CMK (cell line): Measurements from ENCODE around the gene TTBK1.

Experiments
- DNase-seq: peaks from one replicate; pipeline ENCODE4 v3.0.0-alpha.2; 2010; ENCODE audit warnings: low read depth

Gene TTBK1

GRCh38 chr6:43273707-43274106 lies 30.4 kb downstream of the TTBK1 start:
- DNase-seq = no peak

DNA sequence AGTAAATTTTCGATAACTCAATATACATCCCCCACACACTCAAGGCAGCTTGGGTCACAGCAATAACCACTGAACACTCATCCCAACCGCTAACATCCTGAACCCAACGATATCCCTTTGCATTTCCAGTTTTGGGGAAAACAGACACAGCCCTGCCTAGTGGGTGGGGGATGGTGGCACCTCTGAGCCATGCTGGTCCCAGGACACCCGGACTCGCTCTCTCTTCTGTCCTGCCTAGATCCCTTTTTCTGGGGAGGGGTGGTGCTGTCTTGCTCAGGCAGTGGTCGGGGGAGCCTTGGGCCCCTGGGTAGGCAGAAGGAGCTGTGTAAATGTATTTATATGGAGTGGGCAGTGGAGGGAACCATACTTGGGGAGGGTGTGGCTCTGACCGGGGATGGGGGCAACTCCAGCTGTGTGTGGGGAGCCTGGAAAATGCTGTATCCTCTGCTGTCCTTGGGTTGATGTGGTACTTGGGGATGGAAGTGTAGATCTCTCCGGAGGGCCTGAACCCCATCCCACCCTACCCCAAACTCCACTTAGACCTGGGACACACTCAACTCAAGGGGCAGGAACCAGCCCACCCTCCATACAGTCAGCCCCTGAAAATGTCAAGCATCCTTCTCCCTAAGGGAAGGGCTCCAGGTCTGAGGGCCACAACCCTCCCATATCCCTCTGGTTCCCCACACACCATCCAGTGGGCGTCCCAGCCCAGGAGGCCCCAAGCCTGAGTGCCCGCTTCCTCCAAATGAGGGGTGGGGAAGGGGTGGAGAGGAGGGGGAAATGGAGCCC lies 31.0 kb downstream of the TTBK1 start:
- no peak for DNase-seq

GRCh38 chr6:43274916-43275597 lies 31.8 kb downstream of the TTBK1 start:
- DNase-seq = no peak

DNA sequence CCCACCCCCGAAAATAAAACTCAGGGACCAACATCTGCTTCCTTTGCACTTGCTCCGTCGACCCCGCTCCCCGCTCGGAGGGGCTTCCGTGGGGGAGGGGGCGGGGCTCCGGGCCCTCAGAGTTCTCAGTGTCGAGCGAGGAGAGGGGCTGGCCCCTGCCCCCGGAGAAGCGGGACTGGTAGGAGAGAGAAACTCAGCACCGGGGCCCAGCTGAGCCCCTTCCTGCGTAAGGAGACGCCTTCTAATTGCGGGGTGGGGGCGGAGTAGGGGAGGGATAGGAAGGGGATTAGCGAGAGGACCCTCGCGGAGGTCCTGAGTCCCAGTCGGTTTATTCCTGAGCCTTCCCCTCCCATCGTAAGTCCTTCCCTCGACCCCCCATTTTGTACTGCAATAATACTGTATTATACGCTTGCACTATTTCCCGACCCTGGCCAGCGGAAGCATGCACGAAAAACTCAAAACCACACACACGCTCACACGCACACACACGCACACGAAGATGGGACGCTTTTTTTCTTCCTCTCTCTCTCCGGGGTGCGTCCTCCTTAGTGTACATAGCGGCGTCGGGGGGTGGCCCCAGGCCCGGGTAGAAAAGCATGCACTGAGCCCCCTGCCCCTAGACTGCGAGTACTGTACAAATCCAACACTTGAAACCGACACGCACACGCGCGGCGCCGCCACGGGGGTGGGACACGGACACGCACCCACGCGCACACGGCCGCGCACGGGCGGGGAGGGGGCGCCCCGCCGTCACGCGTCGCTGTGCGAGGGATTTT lies 32.7 kb downstream of the TTBK1 start:
- no peak for DNase-seq

DNA sequence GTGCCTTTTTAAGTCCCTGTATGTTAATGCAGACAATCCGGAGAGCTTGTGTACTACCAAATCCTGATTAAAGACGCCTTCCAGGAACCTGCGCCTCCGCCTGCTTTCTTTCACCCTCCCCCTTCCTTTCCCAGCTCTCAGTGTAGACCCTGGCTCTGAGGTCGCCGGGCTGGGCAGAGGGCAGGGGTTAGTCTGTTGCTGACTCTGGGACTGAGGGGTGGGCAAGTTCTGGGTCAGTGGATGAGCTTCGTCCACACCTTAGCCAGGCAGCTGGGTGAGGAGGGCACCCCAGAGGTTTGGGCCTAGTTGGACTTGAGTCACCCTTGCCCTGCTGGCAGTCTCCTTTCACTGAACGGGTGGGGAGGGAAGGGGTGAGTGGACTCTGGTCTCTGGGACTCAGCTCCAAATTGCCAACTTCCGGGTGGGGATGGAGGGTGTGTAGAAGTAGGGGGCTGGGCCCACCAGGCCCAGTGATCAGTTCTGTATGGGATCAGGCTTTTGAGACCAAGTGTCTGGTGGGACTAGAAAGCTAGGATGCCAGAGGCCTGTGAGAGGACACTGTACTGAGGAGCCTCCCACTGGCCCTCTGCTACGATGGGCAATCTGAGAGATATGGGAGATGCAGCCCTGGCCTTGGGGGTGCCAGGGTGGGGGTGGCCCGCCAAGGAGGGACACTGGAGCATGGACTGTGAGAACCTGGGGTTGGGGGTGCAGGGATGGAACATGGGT lies 33.5 kb downstream of the TTBK1 start:
- no peak for DNase-seq

DNA sequence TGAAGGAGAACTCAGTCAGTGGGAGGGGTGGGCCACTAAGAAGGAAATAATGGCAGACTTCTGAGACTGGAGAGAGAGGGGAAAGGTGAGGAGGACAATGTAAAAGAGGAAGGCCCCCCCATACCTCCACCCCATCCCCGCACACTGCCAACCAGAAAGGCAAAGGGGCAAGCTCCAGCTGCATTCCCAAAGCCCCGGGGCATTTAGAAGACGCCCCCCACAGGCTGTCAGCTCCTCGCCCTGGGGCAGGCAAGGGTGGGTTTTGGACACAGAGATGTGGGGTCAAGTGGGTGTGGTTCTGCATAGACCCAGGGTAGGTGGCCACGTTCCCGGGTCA lies 34.0 kb downstream of the TTBK1 start:
- DNase-seq = no peak

GRCh38 chr6:43277643-43278523 lies 34.6 kb downstream of the TTBK1 start:
- DNase-seq = no peak

DNA sequence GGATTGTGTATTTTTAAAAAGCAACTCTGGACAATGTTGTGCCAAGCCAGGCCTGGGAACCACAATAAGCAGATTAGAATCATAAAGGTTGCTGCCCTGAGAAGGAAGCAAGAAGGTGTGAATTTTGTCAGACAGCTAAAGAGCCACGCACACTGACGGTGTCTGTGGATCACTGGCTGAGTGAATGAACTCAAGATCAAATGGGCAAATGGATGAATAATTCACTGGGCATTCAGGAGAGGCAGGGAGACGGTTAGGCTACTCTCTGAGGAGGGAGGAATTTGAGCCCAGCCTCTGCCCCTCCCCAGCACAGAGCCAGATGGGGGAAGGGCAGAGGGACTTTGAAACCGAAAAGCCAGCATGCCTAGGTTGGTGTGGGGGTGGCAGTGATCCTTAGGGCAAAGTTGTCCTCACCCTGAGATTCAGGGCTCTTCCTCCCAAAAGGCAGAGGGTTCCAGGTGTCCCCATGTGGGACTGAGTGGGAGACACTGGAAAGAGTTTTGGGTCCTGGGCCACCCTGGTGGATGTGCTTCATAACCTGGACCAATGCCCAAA lies 35.3 kb downstream of the TTBK1 start:
- DNase-seq = no peak

GRCh38 chr6:43280234-43280633 lies 37.0 kb downstream of the TTBK1 start:
- DNase-seq = no peak

GRCh38 chr6:43282060-43282459 lies 38.8 kb downstream of the TTBK1 start:
- DNase-seq = no peak

DNA sequence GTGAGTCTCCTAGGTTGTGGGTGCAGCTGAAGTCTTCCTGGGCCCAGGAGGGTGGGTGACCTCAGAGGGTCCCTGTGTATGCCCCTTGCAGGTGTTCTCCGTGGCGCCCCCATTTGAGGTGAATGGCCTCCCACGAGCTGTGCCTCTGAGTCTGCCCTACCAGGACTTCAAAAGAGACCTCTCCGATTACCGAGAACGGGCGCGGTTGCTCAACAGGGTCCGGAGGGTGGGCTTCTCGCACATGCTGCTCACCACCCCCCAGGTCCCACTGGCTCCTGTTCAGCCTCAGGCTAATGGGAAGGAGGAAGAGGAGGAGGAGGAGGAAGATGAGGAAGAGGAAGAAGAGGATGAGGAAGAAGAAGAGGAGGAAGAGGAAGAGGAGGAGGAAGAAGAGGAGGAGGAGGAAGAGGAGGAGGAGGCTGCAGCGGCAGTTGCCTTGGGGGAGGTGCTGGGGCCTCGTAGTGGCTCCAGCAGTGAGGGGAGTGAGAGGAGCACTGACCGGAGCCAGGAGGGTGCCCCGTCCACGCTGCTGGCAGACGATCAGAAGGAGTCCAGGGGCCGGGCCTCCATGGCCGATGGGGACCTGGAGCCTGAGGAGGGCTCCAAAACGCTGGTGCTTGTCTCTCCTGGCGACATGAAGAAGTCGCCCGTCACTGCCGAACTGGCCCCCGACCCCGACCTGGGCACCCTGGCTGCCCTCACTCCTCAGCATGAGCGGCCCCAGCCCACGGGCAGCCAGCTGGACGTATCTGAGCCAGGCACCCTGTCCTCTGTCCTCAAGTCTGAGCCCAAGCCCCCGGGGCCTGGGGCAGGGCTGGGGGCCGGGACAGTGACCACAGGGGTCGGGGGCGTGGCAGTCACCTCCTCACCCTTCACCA lies 39.6 kb downstream of the TTBK1 start:
- no peak for DNase-seq

GRCh38 chr6:43283514-43283901 lies 40.2 kb downstream of the TTBK1 start:
- DNase-seq = no peak

DNA sequence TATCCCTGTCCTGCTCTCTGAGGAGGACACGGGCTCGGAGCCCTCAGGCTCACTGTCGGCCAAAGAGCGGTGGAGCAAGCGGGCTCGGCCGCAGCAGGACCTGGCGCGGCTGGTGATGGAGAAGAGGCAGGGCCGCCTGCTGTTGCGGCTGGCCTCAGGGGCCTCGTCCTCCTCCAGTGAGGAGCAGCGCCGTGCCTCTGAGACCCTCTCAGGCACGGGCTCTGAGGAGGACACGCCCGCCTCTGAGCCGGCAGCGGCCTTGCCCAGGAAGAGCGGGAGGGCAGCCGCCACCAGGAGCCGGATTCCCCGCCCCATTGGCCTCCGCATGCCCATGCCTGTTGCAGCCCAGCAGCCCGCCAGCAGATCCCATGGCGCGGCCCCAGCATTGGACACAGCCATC lies 40.6 kb downstream of the TTBK1 start:
- DNase-seq = no peak

- DNase-seq = no peak
These were observed 41.9 kb downstream of the TTBK1 start for GRCh38 chr6:43284991-43285781.

DNA sequence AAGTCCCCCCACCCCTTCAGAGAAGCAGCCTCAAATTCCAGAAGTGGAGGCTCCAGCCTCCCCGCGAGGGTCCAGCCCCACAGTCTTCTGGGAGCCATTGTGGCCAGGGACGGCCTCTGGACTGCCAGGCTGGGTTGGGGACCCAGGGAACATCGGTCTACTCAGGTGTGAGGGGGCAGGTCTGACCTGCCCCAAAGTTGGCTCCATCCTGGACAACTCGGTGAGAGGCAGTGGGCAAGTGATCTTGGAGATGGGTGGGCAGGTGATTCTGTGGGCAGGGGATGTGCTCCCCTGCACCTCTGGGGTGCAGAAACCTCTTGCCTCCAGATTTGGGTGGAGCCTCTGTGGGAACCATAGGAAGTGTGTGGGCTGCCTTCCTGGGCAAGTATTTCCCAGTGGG lies 42.6 kb downstream of the TTBK1 start:
- DNase-seq = no peak

DNA sequence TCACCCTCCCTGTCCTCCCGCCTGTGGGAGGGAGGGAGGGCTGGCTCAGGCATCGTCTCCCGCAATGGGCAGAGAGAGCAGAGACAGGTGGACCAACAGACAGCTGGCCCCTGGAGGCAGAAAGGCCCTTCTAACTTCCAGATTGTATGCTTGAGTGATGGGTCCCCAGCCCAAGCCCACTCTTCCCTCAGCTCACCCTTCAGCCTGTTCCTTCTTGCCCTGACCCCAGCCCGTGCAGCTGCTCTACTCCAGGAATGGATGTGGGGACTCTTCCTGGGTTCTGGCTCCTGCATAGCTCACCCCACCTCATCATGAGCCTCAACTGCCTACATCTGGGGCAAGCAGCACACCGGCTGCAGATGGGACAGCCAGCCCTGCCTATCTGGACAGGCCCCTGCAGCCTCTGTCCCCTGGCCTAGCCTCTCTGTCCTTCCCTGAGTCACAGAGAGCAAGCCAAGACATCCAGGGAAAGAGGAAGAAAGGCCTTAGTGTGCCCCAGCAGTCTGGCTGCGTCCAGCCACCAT lies 43.2 kb downstream of the TTBK1 start:
- no peak for DNase-seq

DNA sequence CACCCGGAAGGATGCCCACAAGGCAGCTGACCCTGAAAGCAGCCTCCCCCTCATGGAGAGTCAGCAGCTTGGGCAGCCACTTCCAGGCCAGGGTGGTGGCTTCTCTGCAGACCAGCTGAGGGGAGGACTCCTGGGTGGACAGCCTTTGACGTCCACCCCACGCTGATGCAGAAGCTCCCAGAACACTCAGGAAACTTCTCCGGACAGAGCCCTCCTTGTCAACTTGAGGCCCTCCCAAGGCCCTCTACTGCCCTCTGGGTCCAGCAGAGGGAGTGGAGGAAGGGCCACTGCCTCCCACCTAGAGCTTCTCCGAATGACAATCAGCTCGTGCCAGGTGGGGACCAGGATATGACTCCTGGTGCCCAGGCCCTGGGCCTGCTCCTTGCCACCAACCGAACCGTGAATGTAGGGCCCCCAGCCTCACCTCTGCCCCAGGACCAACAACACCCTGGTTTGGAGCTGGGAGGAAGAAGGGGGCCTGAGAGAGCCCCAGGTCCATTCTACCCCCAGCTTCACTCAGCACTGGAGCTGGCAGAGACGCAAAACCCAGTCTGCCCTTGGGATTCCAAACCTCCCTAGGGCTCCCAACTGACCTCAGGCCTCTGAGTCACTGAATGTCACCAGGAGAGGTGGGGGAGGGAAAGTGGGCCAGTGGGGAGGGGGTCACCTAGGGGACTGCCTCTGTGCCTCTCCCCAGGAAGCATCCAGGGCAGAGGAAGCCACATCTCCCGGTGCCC lies 43.9 kb downstream of the TTBK1 start:
- no peak for DNase-seq
